Measurements from ENCODE around the gene CLASP2. TPM values are rescaled to one million over a fixed set of nuclear protein-coding genes. Genes with fewer than 3 reads are reported as not detected.
"Not testable (repeated sequence)": the region's sequence is repeated elsewhere in the genome, so short reads cannot be mapped to it uniquely, and the experiment has no call there.

The CLASP2 gene
- total RNA-seq, 2 experiments from 2014 or later: 41.8 to 46.6 TPM

DNA sequence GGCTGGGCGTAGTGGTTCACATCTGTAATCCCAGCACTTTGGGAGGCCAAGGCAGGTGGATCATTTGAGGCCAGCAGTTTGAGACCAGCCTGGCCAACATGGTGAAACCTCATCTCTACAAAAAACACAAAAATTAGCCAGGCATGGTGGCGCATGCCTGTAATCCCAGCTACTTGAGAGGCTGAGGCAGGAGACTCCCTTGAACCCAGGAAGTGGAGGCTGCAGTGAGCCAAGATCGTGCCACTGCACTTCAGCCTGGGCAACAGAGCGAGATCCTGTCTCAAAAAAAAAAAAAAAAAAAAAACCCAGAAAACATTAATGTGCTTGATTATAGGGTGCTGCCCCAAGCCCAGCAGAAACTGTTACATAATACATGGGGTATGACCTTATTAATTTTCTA is 67.0 kb downstream of the CLASP2 start:
- DNase-seq; CTCF ChIA-PET; H3K4me1 Mint-ChIP-seq (ENCODE audit: low read depth); H3K27ac Mint-ChIP-seq; H3K4me3 Mint-ChIP-seq; POLR2A ChIA-PET; intact Hi-C loops (cut with micrococcal nuclease); H3K9me3 Mint-ChIP-seq; H3K27me3 Mint-ChIP-seq; H3K36me3 Mint-ChIP-seq: not testable (repeated sequence)

GRCh38 chr3:33650495-33650894 is 67.6 kb downstream of the CLASP2 start:
- no peaks in the 10 kb centered on the region for H3K9me3 Mint-ChIP-seq
- H3K4me3 Mint-ChIP-seq: no peak overlapping the region
- intact Hi-C loops (cut with micrococcal nuclease): no loop called here
- H3K27me3 Mint-ChIP-seq: no peaks in the 10 kb centered on the region
- no peak overlapping the region for H3K27ac Mint-ChIP-seq
- no peak for DNase-seq
- POLR2A ChIA-PET: no interaction called here
- CTCF ChIA-PET: interaction anchor here (1.1 kb wide), 1 partner anchor 14 kb away, joined by 4 read pairs; no protein-coding TSS in a partner anchor
- no peaks in the 10 kb centered on the region for H3K36me3 Mint-ChIP-seq
- peaks cover 10% of the 10 kb centered on the region for H3K4me1 Mint-ChIP-seq (ENCODE audit: low read depth)

- H3K27me3 Mint-ChIP-seq: no peaks in the 10 kb centered on the region
- H3K36me3 Mint-ChIP-seq: peaks cover 4% of the 10 kb centered on the region
Observed at GRCh38 chr3:33648793-33649192, 69.3 kb downstream of the CLASP2 start.

DNA sequence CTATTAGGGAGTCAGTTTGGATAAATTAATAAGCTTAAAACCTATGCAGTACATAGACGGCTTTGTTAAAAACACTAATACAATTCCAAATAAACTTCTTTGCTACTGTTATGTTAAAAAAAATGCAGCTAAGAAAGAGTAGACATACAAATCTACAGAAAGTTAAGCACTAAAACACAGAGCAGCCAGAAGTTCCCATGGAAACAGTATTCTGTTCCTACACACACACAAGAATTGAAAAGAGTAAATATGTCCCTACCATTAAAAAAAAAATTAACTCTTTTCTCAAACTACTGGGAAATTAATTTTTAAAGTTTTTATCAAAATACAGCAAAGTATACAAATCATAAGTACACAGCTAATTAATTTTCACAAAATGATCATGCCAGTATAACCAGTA is 71.6 kb downstream of the CLASP2 start:
- Mint-ChIP-seq H3K36me3 (peaks cover 4% of the 10 kb centered on the region), H3K4me3 (no peak overlapping the region), H3K27me3 (no peaks in the 10 kb centered on the region), H3K27ac (no peak overlapping the region), H3K9me3 (no peaks in the 10 kb centered on the region), H3K4me1 (ENCODE audit: low read depth) (peaks cover 17% of the 10 kb centered on the region)
- CTCF ChIA-PET: interaction anchor here (0.6 to 2.4 kb wide), 4 partner anchors 9 to 141 kb away, joined by 3 to 12 read pairs (median 7); no protein-coding TSS in a partner anchor
- intact Hi-C loops (cut with micrococcal nuclease): no loop called here
- POLR2A ChIA-PET: no interaction called here
- DNase-seq: no peak

More at GRCh38 chr3:33648793-33649192, 69.3 kb downstream of the CLASP2 start:
- Mint-ChIP-seq H3K9me3 (no peaks in the 10 kb centered on the region), H3K27ac (no peak overlapping the region), H3K4me3 (no peak overlapping the region), H3K4me1 (ENCODE audit: low read depth) (peaks cover 14% of the 10 kb centered on the region)
- ChIA-PET POLR2A (no interaction called here), CTCF (interaction anchor here (0.8 to 1.0 kb wide), 2 partner anchors 128 to 138 kb away, joined by 4 to 5 read pairs; no protein-coding TSS in a partner anchor)
- intact Hi-C loops (cut with micrococcal nuclease): no loop called here
- DNase-seq: no peak

- intact Hi-C loops (cut with micrococcal nuclease): no loop called here
- Mint-ChIP-seq H3K27me3 (no peaks in the 10 kb centered on the region), H3K36me3 (peaks cover 4% of the 10 kb centered on the region), H3K27ac (no peak overlapping the region), H3K4me1 (ENCODE audit: low read depth) (peaks cover 17% of the 10 kb centered on the region), H3K4me3 (peak overlapping the region; percentile 72), H3K9me3 (no peaks in the 10 kb centered on the region)
- peak; percentile 33 for DNase-seq
- CTCF ChIA-PET: interaction anchor here (0.7 to 2.4 kb wide), 6 partner anchors 8 to 153 kb away, joined by 3 to 12 read pairs (median 4); partner anchors contain the start of gene PDCD6IP
- POLR2A ChIA-PET: no interaction called here
Observed at GRCh38 chr3:33645060-33645647, 72.9 kb downstream of the CLASP2 start.

- intact Hi-C loops (cut with micrococcal nuclease): no loop called here
- DNase-seq: no peak
- H3K4me3 Mint-ChIP-seq: no peak overlapping the region
- CTCF ChIA-PET: interaction anchor here (0.7 to 2.4 kb wide), 5 partner anchors 15 to 154 kb away, joined by 3 to 11 read pairs (median 3); partner anchors contain the start of gene PDCD6IP
- H3K27me3 Mint-ChIP-seq: no peaks in the 10 kb centered on the region
- H3K36me3 Mint-ChIP-seq: peaks cover 4% of the 10 kb centered on the region
- H3K4me1 Mint-ChIP-seq (ENCODE audit: low read depth): peaks cover 17% of the 10 kb centered on the region
- no peaks in the 10 kb centered on the region for H3K9me3 Mint-ChIP-seq
- H3K27ac Mint-ChIP-seq: no peak overlapping the region
- POLR2A ChIA-PET: no interaction called here
Observed at GRCh38 chr3:33644582-33644981, 73.5 kb downstream of the CLASP2 start.

- H3K27ac Mint-ChIP-seq: no peak overlapping the region
- ChIA-PET POLR2A (no interaction called here), CTCF (interaction anchor here (0.7 to 1.0 kb wide), 4 partner anchors 122 to 148 kb away, joined by 3 to 4 read pairs (median 3); no protein-coding TSS in a partner anchor)
- DNase-seq: no peak
- H3K36me3 Mint-ChIP-seq: peaks cover 4% of the 10 kb centered on the region
- H3K4me3 Mint-ChIP-seq: no peak overlapping the region
- no peaks in the 10 kb centered on the region for H3K27me3 Mint-ChIP-seq
- peaks cover 12% of the 10 kb centered on the region for H3K4me1 Mint-ChIP-seq (ENCODE audit: low read depth)
- intact Hi-C loops (cut with micrococcal nuclease): no loop called here
- no peaks in the 10 kb centered on the region for H3K9me3 Mint-ChIP-seq
Observed at GRCh38 chr3:33642806-33643205, 75.2 kb downstream of the CLASP2 start.

DNA sequence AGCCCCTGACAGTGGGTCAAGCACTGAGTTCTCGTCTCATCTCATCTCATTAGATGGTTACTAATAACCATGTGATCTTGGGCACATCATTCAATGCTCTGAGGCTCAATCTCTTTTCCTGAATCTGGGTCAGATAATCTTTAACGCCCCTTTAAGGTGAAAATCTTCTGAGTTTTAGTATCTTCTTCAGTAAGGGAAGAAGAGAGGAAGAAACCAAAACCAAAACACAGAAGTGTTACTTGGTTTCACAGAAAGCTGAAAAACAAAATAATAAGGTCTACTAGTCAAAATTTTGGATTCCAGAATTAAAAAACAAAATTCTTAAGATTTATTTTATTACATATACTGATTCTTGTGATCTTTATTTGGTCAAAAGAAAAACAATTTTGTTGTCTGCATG is 78.2 kb downstream of the CLASP2 start:
- no peak overlapping the region for H3K4me3 Mint-ChIP-seq
- H3K27ac Mint-ChIP-seq: no peak overlapping the region
- CTCF ChIA-PET: interaction anchor here (1.2 to 1.3 kb wide), 2 partner anchors 147 kb away, joined by 5 to 9 read pairs; no protein-coding TSS in a partner anchor
- peaks cover 5% of the 10 kb centered on the region for H3K36me3 Mint-ChIP-seq
- DNase-seq: no peak
- intact Hi-C loops (cut with micrococcal nuclease): no loop called here
- peaks cover 3% of the 10 kb centered on the region for H3K4me1 Mint-ChIP-seq (ENCODE audit: low read depth)
- no peaks in the 10 kb centered on the region for H3K27me3 Mint-ChIP-seq
- no peaks in the 10 kb centered on the region for H3K9me3 Mint-ChIP-seq
- POLR2A ChIA-PET: no interaction called here

GRCh38 chr3:33637482-33637881 is 80.6 kb downstream of the CLASP2 start:
- H3K27me3 Mint-ChIP-seq: no peaks in the 10 kb centered on the region
- POLR2A ChIA-PET: no interaction called here
- H3K4me3 Mint-ChIP-seq: no peak overlapping the region
- H3K9me3 Mint-ChIP-seq: no peaks in the 10 kb centered on the region
- H3K27ac Mint-ChIP-seq: no peak overlapping the region
- intact Hi-C loops (cut with micrococcal nuclease): no loop called here
- H3K4me1 Mint-ChIP-seq (ENCODE audit: low read depth): peaks cover under 1% of the 10 kb centered on the region
- no peak for DNase-seq
- CTCF ChIA-PET: interaction anchor here (0.5 to 2.5 kb wide), 8 partner anchors 9 to 225 kb away, joined by 3 to 53 read pairs (median 7); no protein-coding TSS in a partner anchor
- H3K36me3 Mint-ChIP-seq: peaks cover 4% of the 10 kb centered on the region

DNA sequence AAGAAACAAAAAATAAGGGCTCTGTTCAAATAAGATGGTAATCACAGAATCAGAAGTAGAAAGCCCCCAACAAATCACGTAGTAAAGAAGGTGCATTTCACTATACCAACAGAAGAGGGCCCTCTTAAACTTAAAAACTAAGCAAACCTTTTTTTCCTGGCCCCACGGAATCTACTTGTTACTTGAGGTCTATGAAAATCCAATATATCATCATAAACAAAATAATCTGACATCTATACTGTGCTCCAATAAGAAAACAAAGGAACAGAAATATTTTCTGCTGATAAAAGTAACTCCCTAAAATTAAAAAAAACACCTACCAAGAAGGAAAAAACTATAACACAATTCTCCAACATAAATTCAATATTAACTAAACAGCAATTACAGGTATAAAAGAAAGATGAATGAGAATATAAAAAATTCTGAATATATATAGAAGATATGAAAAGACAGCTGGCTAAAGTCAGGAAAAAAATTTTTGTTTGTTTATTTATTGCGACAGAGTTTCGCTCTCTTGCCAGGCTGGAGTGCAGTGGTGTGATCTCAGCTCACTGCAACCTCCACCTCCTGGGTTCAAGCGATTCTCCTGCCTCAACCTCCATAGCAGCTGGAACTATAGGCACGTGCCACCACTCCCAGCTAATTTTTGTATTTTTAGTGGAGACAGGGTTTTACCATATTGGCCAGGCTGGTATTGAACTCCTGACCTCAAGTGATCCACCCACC is 81.8 kb downstream of the CLASP2 start:
- intact Hi-C loops (cut with micrococcal nuclease): loop anchor here (1.0 kb wide), 3 partner anchors 81 to 151 kb away; no protein-coding TSS in a partner anchor
- H3K36me3 Mint-ChIP-seq: peaks cover 4% of the 10 kb centered on the region
- no peak overlapping the region for H3K4me3 Mint-ChIP-seq
- DNase-seq: no peak
- no peak overlapping the region for H3K27ac Mint-ChIP-seq
- no peaks in the 10 kb centered on the region for H3K9me3 Mint-ChIP-seq
- H3K27me3 Mint-ChIP-seq: no peaks in the 10 kb centered on the region
- H3K4me1 Mint-ChIP-seq (ENCODE audit: low read depth): no peaks in the 10 kb centered on the region
- ChIA-PET POLR2A (no interaction called here), CTCF (interaction anchor here (0.6 to 2.5 kb wide), 8 partner anchors 8 to 153 kb away, joined by 3 to 53 read pairs (median 7); no protein-coding TSS in a partner anchor)

GRCh38 chr3:33634262-33634661 is 83.8 kb downstream of the CLASP2 start:
- POLR2A ChIA-PET: no interaction called here
- H3K36me3 Mint-ChIP-seq: peaks cover 4% of the 10 kb centered on the region
- H3K9me3 Mint-ChIP-seq: no peaks in the 10 kb centered on the region
- intact Hi-C loops (cut with micrococcal nuclease): no loop called here
- no peak for DNase-seq
- no peaks in the 10 kb centered on the region for H3K4me1 Mint-ChIP-seq (ENCODE audit: low read depth)
- H3K4me3 Mint-ChIP-seq: no peak overlapping the region
- no peaks in the 10 kb centered on the region for H3K27me3 Mint-ChIP-seq
- CTCF ChIA-PET: interaction anchor here (1.4 to 2.0 kb wide), 3 partner anchors 82 to 153 kb away, joined by 4 to 17 read pairs (median 6); no protein-coding TSS in a partner anchor
- no peak overlapping the region for H3K27ac Mint-ChIP-seq

GRCh38 chr3:33629219-33629618 is 88.8 kb downstream of the CLASP2 start:
- no peak for DNase-seq
- Mint-ChIP-seq H3K4me3 (no peak overlapping the region), H3K27me3 (no peaks in the 10 kb centered on the region), H3K9me3 (no peaks in the 10 kb centered on the region), H3K27ac (no peak overlapping the region), H3K4me1 (ENCODE audit: low read depth) (no peaks in the 10 kb centered on the region), H3K36me3 (peaks cover 3% of the 10 kb centered on the region)
- ChIA-PET POLR2A (no interaction called here), CTCF (interaction anchor here (3.7 kb wide), 1 partner anchor 158 kb away, joined by 14 read pairs; no protein-coding TSS in a partner anchor)
- intact Hi-C loops (cut with micrococcal nuclease): no loop called here

Data from activated CD4-positive, alpha-beta memory T cell treated with anti-CD3 and anti-CD28 coated beads for 36 hours (primary cell).